Lower leg skin (tissue), 4 donors: Measurements from ENCODE around the gene APOLD1. TPM values are rescaled to one million over a fixed set of nuclear protein-coding genes. Genes with fewer than 3 reads are reported as not detected.

ENCODE experiments used
- DNase-seq, 2 donors: peaks; one replicate each; pipeline ENCODE4 v3.0.0-alpha.2; 2019; ENCODE audit warnings: low spot score in 2 of 2
- H3K4me3 ChIP-seq: fragments of 200-600 bp; sonication (generic); 2 replicates; pipeline ENCODE4 v1.5.1; 2017; ENCODE audit warnings: mild to moderate bottlenecking, low read depth; ENCODE audit not compliant: poor library complexity, severe bottlenecking
- CTCF ChIP-seq, 3 donors: fragments of 450-650 bp; IDR thresholded peaks; one replicate each; pipeline ENCODE4 v1.5.1; 2016; ENCODE audit warnings: antibody characterized with exemption in 3 of 3, mild to moderate bottlenecking in 3 of 3, moderate library complexity in 2 of 3
- POLR2A ChIP-seq, 2 donors: fragments of 450-650 bp; IDR thresholded peaks; one replicate each; pipeline ENCODE4 v1.6.1; 2016 to 2017; ENCODE audit warnings: antibody characterized with exemption in 2 of 2, mild to moderate bottlenecking in 1 of 2, moderate library complexity in 1 of 2
- whole genome bisulfite sequencing, 2 donors: methylation state at CpG; one replicate each; pipeline ENCODE4 v1.1.5; 2018; 5-methylcytosine and 5-hydroxymethylcytosine counted together
- intact Hi-C: fragments of 100-400 bp; cut with DNase I; formaldehyde crosslinking; loops from one replicate; pipeline ENCODE4 v1.15.0; 2023; ENCODE audit warnings: low total_unique reads
- microRNA counts, 2 donors: library from miRNA; unstranded; fragments of <30 nt; microRNA quantifications; one replicate each; lab custom pipeline; 2016
- microRNA-seq, 2 donors: library from miRNA; unstranded; fragments of <30 nt; microRNA quantifications; one replicate each; pipeline ENCODE4, GENCODE V29; 2016; ENCODE audit warnings: borderline replicate concordance in 2 of 2, borderline number of aligned reads in 1 of 2
- total RNA-seq, 4 donors: library from RNA; depleted of rRNA; stranded (reverse); fragments of >200 nt; gene quantifications; one replicate each; pipeline ENCODE4 v1.1.0, GENCODE V29; 2016

The APOLD1 gene
- total RNA-seq, 4 donors from 2014 or later = 26.1 to 89.7 (median 34.7) TPM

DNA sequence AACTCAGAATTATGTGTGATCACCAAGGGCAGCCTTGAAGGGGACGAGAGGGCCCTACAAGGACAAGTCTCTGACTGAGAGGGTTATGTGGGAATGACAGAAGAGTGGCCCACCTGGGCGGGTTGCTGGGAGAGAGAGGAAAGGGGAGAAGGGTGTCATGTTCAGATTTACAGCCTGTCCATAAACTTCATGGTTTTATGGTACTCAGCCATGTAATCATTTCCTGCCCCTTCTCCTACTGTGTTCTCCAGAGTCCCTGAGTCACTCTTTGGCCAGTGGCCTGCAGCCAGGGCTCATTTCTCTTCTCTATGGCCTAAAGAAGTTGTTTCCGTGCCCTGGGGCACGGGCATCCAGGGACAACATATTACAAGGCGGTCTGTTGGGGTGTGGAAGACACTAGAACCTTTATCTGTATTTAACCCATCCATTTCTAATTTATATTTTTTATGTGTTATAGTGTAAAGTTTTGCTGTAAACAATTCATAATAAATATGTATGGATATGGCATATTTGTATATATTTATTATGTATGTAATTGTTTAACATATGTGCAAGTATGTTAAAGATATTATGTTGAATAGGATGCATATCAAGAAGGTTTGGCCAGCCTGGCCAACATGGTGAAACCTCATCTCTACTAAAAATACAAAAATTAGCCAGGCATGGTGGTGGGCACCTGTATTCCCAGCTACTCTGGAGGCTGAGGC, 54.6 kb downstream of the APOLD1 start:
- no peak for TF ChIP-seq POLR2A (IDR thresholded peaks at IDR 0.05)
- no peak for TF ChIP-seq CTCF (IDR thresholded peaks at IDR 0.05)
- H3K4me3 ChIP-seq = no peak overlapping the region
- DNase-seq = peak in 1 of 2 donors; percentile 53
- intact Hi-C loops = no loop called here
- WGBS, 2 donors = 62 to 67% methylated on average over 5 of the region's 5 CpGs

DNA sequence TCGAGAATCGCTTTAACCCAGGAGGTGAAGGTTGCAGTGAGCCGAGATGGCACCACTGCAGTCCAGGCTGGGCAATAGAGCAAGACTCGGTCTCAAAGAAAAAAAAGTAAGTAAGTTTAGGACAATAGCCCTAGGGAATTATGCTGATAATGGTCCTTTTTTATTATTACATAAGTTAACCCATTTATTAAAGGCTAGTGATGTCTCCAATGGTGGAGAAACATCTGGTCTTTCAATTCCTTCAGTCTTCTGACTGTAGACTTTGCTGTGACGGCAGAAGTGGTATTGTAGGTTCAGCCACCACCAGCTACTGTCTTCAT, 55.1 kb downstream of the APOLD1 start:
- TF ChIP-seq CTCF (IDR thresholded peaks at IDR 0.05) = no peak
- TF ChIP-seq POLR2A (IDR thresholded peaks at IDR 0.05) = no peak
- 84 to 94% methylated on average over 5 of the region's 5 CpGs for WGBS, 2 donors
- no peak for DNase-seq
- intact Hi-C loops = no loop called here
- no peak overlapping the region for H3K4me3 ChIP-seq

MicroRNA genes within 50 kb of the gene (microRNA counts, 767-probe panel; counts per million panel counts)
- 0 to 358 counts per million in 2 donors for microRNA hsa-miR-613 (lab: Ali Mortazavi, UCI)

Small RNAs within 50 kb of the gene (microRNA-seq; reads per million reads assigned to microRNA genes)
- 0 reads per million in 2 donors for gene MIR613

Other genes starting within 250 kb of the APOLD1 start
- 10 to 100 TPM; 15.3 to 29.0 (median 25.0) TPM for gene DUSP16, start 222.8 kb upstream of the APOLD1 start, total RNA-seq
- 10 to 100 TPM; 36.1 to 47.0 (median 44.5) TPM for gene CREBL2, start 173.8 kb upstream of the APOLD1 start, total RNA-seq
- under 1 TPM in 1 of 4 donors, not detected in 3; 0.13 TPM for gene GPR19, start 89.5 kb upstream of the APOLD1 start, total RNA-seq
- 100 to 1,000 TPM in 3 of 4 donors, 10 to 100 TPM in 1; 74.3 to 104 (median 101) TPM for gene CDKN1B, start 68.3 kb upstream of the APOLD1 start, total RNA-seq
- gene DDX47, start 27.7 kb downstream of the APOLD1 start, total RNA-seq = 10 to 100 TPM; 38.7 to 59.8 (median 55.4) TPM
- 1 to 10 TPM; 2.1 to 9.4 (median 5.3) TPM for gene GPRC5A, start 105.9 kb downstream of the APOLD1 start, total RNA-seq
- 10 to 100 TPM in 2 of 4 donors, not detected in 2; 27.9 to 51.1 TPM for gene GPRC5D, start 166.5 kb downstream of the APOLD1 start, total RNA-seq
- gene HEBP1, start 214.6 kb downstream of the APOLD1 start, total RNA-seq = 10 to 100 TPM; 34.1 to 41.5 (median 37.5) TPM